GM21529 (cell line): ENCODE measurements around the gene KHSRP.

Experiments used
- ATAC-seq: cut with Tn5 transposase; IDR thresholded peaks from one replicate; pipeline ENCODE4 v1.9.1; 2021; ENCODE audit not compliant: unreplicated experiment

The KHSRP gene, protein sequence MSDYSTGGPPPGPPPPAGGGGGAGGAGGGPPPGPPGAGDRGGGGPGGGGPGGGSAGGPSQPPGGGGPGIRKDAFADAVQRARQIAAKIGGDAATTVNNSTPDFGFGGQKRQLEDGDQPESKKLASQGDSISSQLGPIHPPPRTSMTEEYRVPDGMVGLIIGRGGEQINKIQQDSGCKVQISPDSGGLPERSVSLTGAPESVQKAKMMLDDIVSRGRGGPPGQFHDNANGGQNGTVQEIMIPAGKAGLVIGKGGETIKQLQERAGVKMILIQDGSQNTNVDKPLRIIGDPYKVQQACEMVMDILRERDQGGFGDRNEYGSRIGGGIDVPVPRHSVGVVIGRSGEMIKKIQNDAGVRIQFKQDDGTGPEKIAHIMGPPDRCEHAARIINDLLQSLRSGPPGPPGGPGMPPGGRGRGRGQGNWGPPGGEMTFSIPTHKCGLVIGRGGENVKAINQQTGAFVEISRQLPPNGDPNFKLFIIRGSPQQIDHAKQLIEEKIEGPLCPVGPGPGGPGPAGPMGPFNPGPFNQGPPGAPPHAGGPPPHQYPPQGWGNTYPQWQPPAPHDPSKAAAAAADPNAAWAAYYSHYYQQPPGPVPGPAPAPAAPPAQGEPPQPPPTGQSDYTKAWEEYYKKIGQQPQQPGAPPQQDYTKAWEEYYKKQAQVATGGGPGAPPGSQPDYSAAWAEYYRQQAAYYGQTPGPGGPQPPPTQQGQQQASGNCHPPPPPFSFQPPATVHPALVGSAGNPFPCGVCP

DNA sequence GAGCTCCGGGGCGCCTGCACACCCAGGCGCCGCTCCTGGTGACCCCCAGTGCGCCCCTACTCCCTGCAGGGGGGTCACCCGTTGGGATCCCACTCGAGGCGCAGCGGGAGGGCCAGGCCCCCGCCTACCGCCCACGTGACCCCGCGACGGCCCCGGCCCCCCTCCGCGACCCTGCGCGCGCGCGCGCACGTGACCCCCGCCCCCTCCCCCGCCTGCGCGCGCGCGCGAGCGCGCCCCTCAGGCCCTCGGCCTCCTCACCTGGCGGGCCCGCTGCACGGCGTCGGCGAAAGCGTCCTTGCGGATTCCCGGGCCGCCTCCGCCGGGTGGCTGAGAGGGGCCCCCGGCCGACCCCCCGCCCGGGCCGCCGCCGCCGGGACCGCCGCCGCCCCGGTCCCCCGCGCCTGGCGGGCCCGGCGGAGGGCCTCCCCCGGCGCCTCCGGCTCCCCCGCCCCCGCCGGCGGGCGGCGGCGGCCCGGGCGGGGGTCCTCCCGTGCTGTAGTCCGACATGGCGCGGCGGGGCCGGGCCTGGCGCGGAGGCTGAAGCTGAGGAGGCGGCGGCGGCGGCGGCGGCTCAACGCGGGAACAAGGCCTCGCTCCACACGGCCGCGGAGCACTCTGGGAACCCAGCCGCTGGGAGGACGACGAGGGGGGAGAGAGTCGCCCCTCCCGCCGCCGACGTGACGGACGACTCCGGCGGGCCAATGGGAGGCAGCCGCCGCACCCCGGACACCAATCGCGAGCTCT, at the start of gene KHSRP:
Gene KHSRP, minus strand, starts transcription at position 617 of the 744 bp plus-strand sequence. Its CDS starts 110 bp downstream, at position 507.
- ATAC-seq = no peak

DNA sequence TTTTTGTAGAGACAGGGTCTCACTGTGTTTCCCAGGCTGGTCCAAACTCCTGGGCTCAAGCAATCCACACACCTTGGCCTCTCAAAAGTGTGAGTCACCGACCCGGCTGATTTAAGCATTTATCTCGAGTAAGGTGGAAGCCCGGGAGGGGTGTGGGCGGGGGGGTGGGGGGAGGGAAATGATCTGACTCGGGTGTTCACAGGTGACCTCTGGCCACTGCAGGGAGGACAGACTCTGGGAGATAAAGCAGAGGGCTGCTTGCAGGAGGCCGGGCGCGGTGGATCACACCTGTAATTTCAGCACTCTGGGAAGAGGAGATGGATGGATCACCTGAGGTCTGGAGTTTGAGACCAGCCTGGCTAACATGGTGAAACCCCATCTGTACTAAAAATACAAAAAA, 49.0 kb upstream of the KHSRP start:
- ATAC-seq = no peak

DNA sequence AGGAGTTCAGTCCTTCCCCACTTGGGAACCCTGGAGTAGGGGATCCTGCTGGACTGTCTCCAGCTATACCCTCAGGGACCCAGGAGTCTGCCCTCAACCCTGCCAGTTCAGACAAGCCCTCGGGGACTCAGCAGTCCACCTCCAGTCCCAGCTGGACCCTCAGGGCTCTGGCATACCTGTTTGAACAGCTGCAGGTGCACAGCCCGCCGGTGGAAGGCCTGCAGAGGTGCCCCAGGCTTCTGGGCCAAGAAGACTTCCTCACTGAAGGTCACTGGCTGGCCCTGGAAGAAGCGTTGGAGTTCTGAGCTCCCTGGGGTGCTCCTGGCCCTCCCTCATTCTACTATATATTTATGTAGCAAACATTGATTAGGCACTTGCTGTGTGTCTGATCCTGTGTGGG, 48.1 kb upstream of the KHSRP start:
- ATAC-seq = no peak

DNA sequence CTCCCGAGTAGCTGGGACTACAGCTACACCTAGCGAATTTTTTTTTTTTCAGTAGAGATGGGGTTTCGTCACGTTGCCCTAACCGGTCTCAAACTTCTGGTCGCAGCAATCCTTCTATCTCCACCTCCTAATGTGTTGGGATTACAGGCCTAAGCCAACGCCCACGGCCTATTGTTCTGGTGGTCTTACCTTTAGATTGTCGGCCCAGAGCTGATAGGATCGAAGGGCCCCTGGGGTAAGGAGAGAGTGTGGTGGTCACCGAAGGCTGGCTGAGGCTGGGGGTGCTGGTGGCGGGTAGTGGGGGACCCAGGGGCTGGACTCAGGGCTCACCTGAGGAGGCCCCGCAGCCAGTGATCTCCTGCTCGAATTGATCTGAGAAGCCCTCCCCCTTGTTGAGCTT, 46.5 kb upstream of the KHSRP start:
- no peak for ATAC-seq

DNA sequence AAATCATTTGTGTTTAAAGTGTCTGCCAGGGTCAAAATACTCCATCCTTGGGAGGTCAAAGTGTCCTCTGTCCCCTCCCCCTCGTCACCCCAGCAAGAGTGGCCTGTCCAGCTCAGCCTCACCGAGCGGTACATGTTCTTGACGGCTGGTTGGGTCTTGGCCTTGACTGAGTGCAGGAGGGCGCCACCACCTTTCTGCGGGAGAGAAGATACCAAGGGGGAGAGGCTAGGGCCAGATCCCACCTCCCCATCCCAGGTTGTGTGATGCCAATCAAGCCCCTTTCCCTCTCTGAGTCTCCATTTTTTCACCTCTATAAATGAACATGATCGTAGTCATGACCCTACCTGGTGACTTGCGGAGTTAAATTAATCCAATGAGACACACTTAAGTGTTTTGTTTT, 45.6 kb upstream of the KHSRP start:
- ATAC-seq = no peak

DNA sequence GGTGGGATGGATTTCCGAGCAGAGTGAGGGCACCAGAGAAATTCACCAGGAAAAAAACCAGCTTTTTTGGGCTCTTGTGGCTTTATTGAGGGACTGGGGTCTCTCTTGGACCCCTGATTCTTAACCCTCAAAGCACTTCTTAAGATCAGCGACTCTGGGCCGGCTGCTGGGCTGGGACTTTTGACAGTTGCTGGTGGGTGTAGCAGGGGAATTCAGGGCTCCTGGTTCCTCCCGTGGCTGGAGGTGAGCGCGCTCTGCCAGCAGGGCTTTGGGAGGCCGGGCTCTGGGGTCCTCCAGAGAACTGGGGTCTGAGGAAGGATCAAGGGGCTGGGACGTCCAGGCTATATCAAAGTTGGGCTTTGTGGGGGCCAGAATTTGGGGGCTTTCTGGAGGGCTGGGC, 42.8 kb upstream of the KHSRP start:
- no peak for ATAC-seq

DNA sequence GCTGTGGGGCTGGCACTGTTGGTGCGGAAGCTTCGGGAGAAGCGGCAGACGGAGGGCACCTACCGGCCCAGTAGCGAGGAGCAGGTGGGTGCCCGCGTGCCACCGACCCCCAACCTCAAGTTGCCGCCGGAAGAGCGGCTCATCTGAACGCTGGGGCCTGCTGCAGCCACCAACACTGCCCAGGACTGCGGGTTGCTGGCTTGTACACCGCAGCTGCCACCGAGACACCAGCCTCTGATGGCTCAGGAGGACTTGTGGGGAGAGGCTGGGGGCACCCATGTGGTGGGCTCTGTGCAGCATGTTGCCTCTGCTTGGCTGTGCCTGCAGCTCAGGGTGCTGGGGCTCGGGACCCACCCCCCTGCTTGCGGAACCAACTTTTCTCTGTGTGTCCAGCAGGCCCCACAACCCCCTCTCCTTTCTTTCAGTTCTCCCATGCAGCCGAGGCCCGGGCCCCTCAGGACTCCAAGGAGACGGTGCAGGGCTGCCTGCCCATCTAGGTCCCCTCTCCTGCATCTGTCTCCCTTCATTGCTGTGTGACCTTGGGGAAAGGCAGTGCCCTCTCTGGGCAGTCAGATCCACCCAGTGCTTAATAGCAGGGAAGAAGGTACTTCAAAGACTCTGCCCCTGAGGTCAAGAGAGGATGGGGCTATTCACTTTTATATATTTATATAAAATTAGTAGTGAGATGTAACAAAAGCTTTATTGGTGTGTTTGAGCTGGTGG, 42.1 kb upstream of the KHSRP start:
- ATAC-seq = no peak

DNA sequence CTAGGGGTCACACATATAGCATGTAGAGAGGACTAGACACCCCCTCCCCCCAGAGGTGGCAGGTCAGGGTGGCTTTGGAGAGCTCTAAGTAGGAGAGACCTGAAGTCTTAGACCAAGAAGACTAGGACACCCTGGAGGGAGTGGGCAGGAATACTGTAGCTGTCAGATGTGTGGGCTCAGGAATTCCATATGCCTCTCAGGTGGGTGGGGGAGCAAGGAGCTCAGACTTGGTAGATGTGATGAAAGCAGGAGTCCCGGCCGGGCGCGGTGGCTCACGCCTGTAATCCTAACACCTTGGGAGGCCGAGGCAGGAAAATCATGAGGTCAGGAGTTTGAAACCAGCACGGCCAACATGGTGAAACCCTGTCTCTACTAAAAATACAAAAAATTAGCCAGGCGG, 41.1 kb upstream of the KHSRP start:
- ATAC-seq = no peak

DNA sequence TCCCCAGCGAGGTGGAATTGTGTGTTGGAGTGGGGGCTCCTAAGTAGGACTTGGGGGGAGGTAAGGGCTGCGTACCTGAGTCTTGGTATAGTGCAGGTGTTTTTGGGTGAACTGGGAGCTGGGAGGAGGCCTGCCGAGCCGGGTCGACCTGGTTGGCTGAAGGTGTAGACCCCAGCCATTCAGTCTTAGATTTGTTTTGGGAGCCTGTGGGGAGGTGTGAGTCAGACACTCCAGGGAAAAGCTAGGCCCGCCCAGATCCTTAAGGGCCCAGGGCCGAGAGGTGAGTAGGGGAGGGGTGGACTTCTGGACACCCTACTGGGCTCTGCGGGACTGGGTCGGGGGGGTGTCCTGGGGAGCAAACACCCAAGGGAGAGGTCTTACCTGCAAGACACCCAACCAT, 40.4 kb upstream of the KHSRP start:
- no peak for ATAC-seq

DNA sequence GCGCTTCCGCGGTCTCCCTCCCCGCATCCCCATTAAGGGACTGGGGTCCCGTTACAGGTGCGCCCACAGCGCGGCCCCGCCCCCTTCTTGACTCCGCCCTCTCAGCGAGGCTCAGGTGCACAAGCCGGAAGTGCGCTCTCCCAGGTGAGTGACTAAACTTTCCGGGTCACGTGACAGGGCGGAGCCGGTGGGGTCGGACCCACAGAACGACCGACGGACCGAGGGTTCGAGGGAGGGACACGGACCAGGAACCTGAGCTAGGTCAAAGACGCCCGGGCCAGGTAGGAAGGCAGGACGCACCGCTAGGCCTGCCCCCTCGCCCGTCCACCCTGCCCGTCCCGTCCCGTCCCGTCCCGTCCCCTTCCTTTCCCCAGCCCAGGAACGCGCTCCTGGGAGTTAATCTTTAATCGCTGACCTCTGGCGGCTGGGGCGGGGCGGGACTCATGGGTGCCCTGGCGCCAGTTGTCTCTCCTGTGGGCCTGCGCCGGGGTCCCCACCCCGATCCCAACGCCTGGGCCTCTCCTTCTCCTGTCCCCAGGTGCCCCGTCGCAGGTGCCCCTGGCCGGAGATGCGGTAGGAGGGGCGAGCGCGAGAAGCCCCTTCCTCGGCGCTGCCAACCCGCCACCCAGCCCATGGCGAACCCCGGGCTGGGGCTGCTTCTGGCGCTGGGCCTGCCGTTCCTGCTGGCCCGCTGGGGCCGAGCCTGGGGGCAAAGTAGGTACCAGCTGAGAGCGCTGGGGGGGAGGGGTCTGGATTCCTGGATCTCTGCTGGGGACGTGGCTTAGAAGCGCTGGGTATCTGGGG, 39.7 kb upstream of the KHSRP start, which contains the start of gene CRB3:
Gene CRB3, plus strand, starts transcription at position 202 of the 804 bp plus-strand sequence. Its CDS starts 431 bp downstream, at position 633.
- no peak for ATAC-seq

DNA sequence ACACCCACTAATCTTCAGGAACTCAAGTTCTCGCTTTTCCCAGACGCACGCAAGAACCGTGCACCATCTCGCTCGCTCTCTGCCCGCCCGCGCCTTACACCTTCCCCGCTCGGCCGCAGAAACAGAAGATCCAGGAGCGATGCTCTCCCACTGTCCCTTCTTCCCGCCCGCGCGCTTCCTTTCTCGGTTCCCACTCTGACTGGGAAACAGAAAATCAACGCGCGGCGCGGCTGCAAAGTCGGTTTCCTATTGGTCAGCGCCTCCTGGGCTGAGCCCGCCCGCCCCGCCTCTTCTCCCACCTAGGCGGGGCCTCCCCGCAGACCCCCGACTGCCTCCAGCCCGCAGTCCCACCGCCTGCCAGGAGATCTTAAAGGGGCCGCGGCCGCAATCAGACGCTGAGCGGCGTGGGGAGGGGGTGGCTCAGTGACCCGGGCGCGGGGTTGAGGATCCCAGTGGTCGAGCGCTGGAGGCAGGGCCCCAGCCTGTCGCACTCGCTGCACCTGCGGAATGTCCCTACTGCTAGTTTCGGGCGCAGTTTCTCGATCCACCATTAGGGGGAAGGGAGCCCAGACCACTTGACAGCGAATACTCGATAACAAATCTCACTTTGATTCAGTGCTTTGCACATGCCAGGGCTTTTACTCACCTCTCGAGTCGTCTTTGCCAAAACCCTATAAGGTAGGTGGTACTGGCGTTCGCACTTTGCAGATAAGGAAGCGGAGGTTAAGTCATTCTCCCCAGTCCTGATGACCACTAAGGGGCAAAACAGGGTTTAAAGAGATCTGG, 35.7 kb upstream of the KHSRP start:
- peak; percentile 62 for ATAC-seq

DNA sequence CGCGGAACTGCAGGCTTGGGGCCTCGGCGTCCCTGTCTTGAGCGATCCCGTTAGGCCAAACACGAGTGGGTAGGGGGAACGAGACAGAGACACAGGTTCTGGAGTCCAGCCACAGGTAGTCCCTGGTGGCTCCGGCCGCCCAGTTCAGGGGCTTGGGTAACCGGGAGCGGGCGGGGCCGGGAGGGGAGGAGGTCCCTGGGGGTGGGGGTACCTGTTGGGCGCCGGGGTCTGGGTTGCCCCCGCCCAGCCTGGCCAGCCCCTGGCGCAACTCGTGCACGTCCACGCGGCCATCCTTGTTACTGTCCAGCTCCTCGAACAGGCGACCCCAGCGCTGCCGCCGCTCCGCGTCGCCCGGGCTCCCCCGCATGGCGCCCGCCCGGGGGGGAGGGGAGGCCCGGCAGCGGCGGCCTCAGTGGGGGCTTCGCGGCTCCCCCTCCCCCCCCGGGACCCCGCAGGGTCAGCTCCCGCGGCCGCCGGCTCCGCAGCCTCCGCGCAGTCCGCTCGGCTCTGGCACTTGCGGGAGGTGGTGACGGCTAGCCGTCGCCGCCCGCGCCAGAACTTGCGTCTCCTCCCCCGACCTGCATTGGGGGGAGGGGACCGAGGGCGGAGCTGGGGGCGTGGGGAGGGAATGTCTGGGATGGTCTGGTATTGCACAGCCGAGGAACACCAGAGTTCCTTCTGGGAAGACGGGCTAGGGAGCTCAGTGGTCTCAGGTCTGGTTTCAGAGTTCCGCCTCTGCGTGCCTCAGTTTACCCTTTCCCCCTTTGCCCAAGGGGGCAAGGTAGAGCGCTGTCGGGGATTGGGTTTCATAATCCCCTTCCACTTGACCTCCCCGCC, 34.9 kb upstream of the KHSRP start, which contains the start of gene SLC25A23:
Gene SLC25A23, minus strand, starts transcription at position 531 of the 837 bp plus-strand sequence. Its CDS starts 164 bp downstream, at position 367.
- peak; percentile 31 for ATAC-seq

DNA sequence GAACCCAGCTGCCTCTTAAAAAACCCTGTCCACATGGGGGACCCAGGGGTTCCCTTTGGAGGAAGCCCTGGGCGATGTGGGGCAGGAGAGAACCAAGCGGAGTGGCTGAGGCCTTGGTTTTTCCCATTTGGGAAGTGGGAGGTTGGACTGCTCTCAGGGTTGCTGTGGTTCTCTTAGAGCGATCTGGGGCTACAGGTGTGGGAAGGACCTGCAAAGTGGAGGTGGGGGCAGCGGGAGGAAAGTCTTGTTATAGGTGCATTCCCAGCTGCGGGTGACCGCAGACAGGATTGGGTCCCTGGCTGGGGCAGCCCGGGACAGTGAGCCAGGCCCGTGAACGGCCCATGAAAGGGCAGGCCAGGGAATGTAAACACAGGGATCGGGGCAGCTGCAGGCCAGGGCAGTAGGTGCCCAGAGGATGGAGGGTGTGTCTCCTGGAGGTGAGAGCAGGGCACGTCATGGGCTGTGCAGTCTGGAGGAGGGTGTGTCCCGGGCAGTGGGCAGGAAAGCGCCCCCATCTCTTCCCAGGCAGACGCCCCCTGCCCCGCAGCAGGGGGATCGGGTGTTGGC, 34.2 kb upstream of the KHSRP start:
- no peak for ATAC-seq

DNA sequence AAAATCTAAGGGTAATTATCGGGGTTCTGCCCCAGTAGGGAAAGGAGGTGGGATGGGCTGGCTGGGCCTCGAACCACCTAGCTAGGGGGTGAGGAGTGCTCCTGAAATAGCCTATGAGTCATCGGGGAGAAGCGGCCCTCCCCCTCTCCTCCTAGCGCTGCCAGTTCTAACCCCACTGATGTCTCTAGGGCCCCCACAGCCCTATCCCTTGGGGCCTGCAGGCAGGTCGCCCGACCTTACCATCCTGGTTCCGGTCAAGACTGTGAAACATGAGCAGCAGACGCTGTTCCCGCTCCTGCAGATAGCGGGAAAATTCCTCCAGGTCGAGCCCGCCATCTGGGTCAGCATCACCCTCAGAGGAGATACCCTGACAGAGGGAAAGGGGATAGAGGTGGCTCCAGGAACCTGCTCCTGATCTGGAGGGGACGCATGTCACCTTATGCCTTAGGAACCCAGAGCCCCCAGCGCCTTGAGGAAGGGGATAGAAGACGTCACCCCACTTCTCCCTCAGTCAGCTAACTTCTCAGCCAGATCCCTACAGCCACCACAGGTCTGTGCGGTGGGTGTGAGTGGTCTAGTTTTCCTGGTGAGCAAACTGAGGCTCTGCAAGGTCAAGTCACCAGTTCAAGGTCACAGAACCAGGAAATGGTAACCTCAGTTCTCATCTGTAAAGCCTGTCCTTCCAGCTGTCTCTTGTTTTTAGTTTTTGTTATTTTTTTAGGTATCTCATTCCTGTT, 33.5 kb upstream of the KHSRP start:
- ATAC-seq = no peak

DNA sequence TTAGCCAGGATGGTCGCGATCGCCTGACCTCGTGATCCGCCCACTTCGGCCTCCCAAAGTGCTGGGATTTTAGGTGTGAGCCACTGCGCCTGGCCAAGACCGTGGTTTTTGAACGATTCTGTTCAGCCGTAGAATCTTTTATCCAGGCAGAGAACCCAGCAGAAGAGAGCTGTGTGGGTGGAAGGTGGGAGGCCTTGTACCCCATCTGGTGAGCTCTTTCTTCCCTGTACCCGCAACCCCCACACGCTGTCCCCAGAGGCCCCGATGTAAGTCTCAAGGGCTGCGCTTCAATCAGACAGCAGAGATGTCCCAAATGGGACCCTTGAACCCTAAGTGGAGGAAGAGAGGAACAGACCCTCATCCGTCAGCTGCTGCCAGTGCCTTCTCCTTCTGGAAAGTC, 31.3 kb upstream of the KHSRP start:
- ATAC-seq = no peak

DNA sequence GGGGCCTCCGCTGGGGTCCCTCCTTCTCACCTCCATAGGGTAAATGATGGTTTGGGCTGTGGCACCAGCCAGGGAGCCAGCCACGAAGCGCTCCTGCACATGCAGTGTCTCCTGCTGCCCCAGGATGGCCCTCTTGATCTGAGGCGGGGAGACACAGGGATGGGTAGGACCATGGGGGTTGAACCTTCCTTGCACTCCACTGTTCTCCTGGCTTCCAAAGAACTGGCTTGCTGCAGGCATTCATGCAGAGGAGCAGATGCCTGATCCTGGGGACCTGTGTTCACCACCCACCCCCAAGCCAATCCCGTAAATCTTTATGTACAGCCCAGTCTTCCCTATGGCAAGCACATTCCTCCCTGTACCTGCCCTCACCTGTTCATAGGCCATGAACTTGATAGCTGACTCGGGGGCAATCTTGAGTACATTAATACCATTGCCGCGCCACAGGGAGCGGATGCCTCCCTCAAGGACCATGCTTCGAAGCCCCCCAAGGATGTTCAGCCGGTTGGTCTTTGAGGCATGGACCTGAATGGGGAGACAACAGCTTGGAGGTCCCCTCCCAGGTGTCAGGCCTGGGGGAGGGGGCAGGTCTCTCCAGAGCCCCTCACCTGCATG, 29.4 kb upstream of the KHSRP start:
- ATAC-seq = no peak

DNA sequence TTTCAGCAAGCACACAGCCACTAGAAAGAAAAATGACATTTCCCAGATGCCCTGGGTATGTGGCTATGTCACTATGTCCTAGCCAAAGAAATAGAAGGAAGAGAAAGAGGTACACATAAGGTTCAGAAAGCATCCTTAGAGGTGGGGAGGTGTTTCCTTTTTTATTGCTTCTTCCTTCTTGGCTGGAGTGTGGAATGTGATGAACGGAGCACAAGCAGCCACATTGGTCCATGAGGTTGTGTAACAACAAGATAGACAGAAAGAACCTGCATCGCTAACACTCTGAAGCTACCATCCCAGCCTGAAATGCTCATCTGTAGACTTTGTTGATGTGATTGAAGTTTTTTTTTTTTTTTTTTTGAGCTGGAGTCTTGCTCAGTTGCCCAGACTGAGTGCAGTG, 28.3 kb upstream of the KHSRP start:
- no peak for ATAC-seq
